Activated CD4-positive, CD25-positive, alpha-beta regulatory T cell treated with anti-CD3 and anti-CD28 coated beads, Interleukin-2, amount 50 U/mL, for 24 hours (primary cell): Measurements from ENCODE around the gene MTARC1.

ENCODE experiments used
- ATAC-seq, 2 donors: fragments of 150-1000 bp; cut with Tn5 transposase; one replicate each; pipeline ENCODE4 v1.10.0; 2021; ENCODE audit warnings: mild to moderate bottlenecking in 1 of 2, moderate library complexity in 1 of 2

The MTARC1 gene

DNA sequence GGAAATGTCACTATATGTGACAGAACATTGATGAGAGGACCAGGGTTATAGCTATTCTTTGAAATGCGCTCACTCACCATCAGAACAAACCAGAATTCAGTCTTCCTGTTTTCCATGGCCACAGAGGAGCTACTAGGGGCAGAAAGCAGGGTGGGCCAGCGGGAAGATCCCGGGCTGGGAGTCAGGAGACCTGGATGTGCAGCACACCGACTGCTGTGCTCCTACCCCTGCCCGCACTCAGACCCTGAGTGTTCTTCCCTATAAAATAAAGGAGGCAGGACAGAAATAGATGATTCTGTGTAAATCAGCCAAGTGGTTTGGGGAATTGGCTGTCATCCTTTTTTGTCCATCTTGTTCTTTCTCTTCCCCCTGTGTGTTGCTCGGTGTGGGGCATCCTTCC lies 21.0 kb downstream of the MTARC1 start:
- no peak for ATAC-seq

DNA sequence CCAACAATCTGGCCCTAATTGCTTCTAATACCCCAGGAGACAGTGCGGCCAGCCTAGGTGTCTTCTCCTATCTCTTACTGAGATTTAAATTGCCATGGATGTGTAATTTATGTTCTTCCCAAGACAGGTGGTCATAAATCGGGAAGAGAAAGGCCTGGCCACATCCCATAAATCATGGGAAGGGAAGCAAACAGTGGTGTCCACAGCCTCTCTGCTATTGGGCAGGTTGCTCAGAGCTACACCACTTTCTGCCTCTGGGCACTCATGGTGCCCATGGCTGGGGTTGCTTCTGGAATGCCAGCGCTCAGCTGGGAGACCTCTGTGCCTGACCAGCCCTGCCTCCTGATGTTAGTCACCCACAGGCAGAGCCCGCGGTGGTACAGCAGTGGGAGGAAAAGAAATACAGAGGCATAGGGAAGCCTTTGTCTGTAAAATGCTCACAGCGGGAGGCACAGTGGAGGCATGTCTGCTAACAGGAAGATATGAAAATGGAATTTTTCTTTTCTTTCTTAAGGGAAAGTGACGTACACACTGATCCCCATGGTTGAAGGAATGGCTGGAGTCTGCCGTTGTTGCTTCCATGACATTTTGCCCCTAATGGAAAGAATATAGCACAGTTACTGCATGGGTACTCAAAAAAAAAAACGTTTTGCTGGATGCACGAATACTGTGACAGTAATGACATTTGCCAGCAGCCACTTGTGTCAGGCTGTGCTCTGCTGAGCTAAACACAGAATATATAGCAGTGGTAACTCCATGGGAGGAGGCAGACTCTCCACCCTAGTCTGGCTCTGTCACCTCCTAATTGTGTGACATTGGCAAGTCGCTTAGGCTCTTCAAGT lies 21.9 kb downstream of the MTARC1 start:
- ATAC-seq: no peak

GRCh38 chr1:220809187-220809550 lies 22.5 kb downstream of the MTARC1 start:
- ATAC-seq: no peak

GRCh38 chr1:220809704-220810103 lies 23.0 kb downstream of the MTARC1 start:
- no peak for ATAC-seq

GRCh38 chr1:220810179-220810653 lies 23.5 kb downstream of the MTARC1 start:
- ATAC-seq: peak; percentile 66 to 83

- no peak for ATAC-seq
Measured at GRCh38 chr1:220810963-220811362, 24.2 kb downstream of the MTARC1 start.

GRCh38 chr1:220811695-220812094 lies 25.0 kb downstream of the MTARC1 start:
- no peak for ATAC-seq

DNA sequence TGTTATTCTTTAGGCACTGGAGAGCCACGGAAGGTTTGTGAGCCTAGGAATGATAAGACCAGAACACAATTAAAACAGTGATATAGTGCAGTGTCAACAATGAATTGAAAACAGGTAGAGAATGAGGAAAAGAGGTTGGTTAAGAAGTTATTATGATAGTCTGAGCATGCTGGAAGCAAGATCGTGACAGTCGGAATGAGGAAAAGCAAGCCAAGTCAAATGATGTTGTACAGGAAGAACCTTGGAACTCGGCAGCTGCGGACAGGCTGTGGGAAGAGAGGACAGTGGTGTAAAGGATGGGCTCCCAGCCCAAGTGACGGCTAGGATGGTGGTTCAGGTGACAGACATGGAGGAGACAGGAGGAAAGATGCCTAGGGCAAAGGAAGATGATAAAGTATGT lies 25.6 kb downstream of the MTARC1 start:
- ATAC-seq: no peak

DNA sequence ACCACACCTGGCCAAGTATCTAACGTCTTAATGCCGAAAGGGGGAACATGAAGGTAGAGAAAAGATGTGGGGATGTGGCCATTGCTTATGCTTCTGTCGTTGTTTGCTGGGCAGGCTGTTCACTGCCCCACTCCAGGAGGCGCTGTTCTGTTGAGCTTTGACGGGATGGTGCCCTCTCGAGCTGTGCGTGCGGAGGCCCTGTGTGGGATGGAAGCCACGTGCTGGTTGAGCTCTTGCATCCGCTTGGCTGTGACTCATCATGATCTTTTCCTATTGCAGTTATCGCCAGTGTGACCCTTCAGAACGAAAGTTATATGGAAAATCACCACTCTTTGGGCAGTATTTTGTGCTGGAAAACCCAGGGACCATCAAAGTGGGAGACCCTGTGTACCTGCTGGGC lies 26.3 kb downstream of the MTARC1 start:
- no peak for ATAC-seq

GRCh38 chr1:220815409-220815808 lies 28.7 kb downstream of the MTARC1 start:
- ATAC-seq: no peak

DNA sequence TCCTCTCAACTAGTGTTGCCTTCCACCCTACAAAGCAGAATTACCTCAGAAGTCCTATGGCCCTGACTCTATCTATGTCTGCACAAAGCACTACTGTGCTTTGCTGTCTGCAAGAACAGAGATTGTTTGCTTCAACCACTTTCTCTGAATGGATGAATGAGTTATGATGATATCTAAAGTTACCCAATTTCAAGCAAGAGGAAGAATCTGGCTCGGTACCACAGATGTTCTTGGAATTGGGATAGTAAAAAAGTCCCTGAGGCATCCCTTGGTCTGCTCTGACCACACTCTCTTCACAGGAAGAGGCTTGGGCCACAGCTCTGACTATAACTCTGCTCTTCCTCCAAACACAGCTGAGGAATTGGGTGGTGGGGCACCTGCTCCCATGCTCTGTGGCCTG lies 31.2 kb downstream of the MTARC1 start:
- ATAC-seq: no peak

DNA sequence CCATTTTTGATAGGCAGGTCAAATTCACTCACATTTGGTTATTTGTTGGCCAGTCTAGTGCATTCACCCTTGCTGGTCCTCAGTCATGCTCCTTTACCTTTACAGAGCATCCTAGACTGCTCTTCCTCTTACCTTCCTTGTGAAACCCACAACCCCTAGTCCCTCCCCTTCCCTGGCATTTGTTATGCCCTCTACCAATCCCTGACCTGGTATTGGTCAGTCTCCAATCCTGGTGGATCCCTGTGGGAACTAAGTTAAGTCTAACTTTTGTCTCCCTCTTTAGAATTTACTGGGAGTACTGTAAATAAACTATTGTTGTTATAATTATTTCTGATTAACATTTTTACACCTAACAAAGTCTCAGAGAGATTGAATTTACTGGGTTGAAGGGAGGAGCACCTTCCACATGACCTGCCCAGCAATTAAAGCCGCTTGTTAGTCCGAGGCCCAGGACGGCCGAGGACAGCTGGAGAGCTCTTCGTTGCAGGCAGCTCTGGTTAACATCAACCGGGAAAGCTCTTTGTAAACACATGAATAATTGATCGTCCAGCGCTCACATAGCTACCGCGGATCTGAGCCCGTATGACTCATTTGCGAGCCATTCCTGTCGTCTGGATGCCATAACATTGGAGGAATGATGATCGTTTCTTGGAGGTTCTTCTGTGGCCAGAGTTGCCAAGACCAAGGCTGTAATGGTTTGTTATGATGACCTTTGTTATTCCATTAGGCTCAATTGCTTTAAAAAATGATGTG lies 31.9 kb downstream of the MTARC1 start:
- no peak for ATAC-seq

- ATAC-seq: no peak
Measured at GRCh38 chr1:220819467-220820026, 32.8 kb downstream of the MTARC1 start.

DNA sequence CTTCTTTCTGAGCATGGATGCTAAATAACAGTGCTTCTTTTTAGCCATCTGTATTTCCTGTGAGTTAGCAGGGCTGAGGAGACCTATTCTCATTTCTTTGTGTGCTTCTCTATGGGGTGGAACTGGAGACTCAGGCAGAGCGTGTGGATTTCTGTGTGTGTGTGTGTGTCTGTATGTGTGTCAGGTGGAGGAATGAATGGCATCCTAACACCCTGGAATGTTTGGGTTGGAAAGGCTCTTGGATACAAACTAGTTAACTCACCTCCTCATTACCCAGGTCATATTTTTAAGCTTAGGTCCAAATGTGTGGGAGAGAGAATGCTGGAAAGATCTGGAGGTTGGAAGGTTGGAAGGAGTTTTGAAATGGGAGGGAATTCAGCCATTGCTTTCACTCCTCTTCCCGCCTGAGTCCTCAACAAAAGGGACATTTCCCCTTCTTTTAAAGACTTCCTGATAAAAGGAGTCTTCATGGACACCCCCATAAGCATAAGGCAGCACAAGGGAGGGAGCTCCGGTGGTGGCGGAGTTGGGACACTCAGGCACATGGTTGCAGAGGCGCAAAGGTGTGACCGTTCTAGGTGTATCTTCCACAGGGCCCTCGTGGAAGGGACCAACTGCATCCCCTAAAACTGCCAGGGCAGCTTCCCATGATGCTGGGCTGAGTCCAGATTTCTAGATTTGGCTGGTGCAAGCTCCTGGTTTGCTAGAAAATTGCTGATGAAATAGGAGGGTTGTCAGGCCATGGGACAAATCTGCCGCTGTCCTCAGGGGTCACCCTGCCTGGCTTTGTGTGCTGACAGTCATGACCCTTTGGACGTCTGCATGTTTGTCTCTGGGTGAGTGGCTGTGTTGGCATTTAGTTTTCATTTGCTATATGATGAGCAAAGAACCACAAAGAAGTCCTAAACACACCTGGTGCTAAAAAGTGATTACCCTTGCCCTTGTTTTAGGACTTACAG lies 37.6 kb downstream of the MTARC1 start:
- no peak for ATAC-seq

- ATAC-seq: no peak
Measured at GRCh38 chr1:220825819-220826551, 39.3 kb downstream of the MTARC1 start.

GRCh38 chr1:220826729-220827128 lies 40.0 kb downstream of the MTARC1 start:
- no peak for ATAC-seq

DNA sequence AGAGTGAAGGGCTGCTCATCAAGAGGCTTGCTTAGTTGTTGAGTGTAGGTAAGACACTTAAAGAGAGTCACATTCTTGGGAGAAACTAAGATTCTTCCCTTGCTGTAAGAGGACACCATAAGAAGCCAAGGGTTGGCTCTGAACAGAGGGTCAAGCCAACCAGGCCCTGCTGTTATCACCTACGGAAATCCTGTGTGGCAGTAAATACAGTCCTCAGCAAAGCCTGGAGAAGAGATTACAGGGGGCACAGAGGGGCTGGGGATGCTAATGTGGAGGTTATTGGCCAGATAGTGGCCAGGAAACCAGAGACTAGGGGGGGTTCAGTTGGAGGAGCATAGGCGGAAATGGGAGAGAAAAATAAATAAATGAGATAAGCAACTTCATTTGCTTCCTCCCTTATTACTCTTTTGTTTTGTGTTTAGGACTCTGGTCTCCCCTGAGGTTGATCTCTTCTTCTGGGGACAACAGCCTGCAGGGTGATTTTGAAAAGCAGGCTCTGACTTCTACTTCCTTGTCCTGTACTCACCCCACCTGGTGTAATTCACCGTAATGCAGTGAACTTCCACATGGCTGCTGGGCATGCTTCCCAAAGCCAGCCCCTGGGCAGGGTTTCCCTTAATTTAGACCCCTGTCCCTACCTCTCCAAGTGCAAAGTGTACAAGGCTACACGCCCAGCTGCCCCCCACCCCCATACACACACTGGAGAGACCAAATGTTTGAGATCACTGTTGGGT lies 40.9 kb downstream of the MTARC1 start:
- ATAC-seq: no peak

DNA sequence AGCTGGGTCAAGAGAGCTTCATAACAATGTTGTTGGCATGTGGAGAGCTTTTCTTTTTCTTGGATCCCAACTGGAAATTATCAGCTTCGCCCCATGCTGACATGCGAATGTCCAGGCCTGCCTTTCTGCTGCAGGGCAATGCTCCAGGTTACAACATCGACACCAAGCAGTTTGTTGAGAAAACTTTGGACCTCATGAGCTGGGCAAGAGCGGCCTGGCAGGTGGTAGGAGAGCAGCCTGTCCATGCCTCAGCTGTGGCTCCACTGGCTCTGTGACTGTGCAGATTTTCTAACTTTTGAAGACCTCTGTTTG lies 41.4 kb downstream of the MTARC1 start:
- no peak for ATAC-seq

DNA sequence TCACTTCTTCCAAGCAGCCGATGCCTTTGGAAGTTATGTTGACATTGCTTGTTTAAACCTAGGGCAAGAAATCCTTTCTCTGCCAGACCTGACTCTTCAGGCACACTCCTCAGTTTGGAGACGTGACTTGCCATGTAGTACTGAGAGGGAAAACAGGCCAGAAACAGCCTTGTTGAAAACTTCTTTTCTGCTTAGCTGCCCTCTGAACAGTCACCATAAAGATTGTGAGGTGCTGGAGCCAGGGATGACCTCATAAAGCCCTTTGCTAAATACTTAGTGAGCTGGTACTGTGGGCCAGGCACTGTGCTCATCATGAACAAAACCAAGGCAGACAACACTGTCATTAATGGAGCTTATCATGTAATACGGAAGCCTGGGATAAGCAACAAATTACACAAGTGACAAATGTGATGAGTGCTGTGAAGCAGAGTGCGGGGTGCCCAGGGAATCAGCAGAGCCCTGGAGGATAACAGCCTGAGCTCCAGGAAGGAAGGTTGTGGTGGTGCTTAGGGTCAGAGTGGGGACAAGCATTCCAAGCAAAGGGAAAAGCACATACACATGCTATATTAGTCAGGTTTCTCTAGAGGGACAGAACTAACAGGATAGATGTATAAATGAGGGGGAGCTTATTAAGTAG lies 42.4 kb downstream of the MTARC1 start:
- ATAC-seq: no peak

GRCh38 chr1:220833436-220833835 lies 46.7 kb downstream of the MTARC1 start:
- no peak for ATAC-seq
